Measurements from ENCODE around the gene UBE2L3.
"Not testable (repeated sequence)": the region's sequence is repeated elsewhere in the genome, so short reads cannot be mapped to it uniquely, and the experiment has no call there.

Gene UBE2L3

DNA sequence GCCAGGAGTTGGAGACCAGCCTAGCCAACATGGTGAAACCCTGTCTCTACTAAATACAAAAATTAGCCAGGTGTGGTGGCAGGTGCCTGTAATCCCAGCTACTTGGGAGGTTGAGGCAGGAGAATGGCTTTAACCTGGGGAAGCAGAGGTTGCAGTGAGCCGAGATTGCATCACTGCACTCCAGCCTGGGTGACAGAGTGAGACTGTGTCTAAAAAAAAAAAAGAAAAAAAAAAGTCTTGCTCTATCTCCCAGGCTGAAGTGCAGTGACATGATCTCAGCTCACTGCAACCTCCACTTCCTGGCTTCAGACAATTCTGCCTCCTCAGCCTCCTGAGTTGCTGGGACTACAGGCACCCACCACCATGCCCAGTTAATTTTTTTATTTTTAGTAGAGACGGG lies 69.9 kb downstream of the UBE2L3 start:
- POLR2A ChIA-PET; H3K4me1 ChIP-seq (ENCODE audit: control insufficient read depth, insufficient read depth, low read length): not testable (repeated sequence)

DNA sequence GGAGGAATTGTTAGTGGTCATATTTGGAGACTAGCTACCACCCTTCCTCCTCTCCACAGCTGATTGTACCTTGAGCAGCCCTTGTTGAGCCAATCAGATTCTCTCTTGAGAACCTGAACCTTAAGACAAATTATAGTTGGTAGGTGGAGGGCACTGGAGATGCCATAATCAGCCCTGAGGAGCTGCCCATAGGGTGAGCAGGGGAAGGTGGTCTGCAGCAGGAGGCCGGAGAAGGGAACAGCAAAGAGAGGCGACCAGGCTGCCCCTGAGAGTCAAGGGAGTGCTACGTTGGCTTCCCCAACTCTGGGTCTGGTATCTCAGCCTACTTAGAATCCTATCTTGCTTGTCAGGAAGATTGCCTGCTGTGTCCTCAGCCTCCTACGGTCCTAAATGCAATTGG lies 71.8 kb downstream of the UBE2L3 start:
- TF ChIP-seq GLI2 (tag by site-specific recombination; IDR thresholded peaks at IDR 0.05; ENCODE audit: borderline replicate concordance, low read depth), result no peak
- TF ChIP-seq ZNF311 (tag by site-specific recombination; IDR thresholded peaks at IDR 0.05; ENCODE audit: borderline replicate concordance), result no peak
- no peak for TF ChIP-seq TRIM28 (IDR thresholded peaks at IDR 0.05; ENCODE audit: borderline replicate concordance, low read length)
- no peak for TF ChIP-seq ZNF501 (tag by site-specific recombination; IDR thresholded peaks at IDR 0.05)
- TF ChIP-seq GLIS1 (tag by site-specific recombination; IDR thresholded peaks at IDR 0.05), result no peak
- TF ChIP-seq ZNF571 (tag by site-specific recombination; IDR thresholded peaks at IDR 0.05), result no peak
- TF ChIP-seq ZNF76 (tag by site-specific recombination; IDR thresholded peaks at IDR 0.05; ENCODE audit: borderline replicate concordance, low read depth), result no peak
- no peak for TF ChIP-seq ZNF366 (tag by site-specific recombination; conservative IDR thresholded peaks at IDR 0.05)
- no peak for TF ChIP-seq ZNF585B (tag by site-specific recombination; IDR thresholded peaks at IDR 0.05)
- TF ChIP-seq, protein P1, sequence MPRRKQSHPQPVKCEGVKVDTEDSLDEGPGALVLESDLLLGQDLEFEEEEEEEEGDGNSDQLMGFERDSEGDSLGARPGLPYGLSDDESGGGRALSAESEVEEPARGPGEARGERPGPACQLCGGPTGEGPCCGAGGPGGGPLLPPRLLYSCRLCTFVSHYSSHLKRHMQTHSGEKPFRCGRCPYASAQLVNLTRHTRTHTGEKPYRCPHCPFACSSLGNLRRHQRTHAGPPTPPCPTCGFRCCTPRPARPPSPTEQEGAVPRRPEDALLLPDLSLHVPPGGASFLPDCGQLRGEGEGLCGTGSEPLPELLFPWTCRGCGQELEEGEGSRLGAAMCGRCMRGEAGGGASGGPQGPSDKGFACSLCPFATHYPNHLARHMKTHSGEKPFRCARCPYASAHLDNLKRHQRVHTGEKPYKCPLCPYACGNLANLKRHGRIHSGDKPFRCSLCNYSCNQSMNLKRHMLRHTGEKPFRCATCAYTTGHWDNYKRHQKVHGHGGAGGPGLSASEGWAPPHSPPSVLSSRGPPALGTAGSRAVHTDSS (tag by site-specific recombination; IDR thresholded peaks at IDR 0.05), result no peak
- TF ChIP-seq ZNF707 (tag by site-specific recombination; IDR thresholded peaks at IDR 0.05), result no peak
- TF ChIP-seq SP2 (tag by site-specific recombination; IDR thresholded peaks at IDR 0.05), result no peak
- no peaks in the 10 kb centered on the region for H3K4me1 ChIP-seq (ENCODE audit: control insufficient read depth, insufficient read depth, low read length)
- CTCF ChIA-PET, result interaction anchor here (0.5 to 2.1 kb wide), 2 partner anchors 10 to 30 kb away, joined by 4 to 9 read pairs; partner anchors contain the start of gene YDJC
- peaks cover 0 to 8% of the 10 kb centered on the region in 2 experiments; a peak in 1 of 3 replicates for H3K36me3 ChIP-seq (ENCODE audit: control insufficient read depth in 2 of 2, insufficient read depth in 1 of 2, low read length in 2 of 2)
- H3K4me3 ChIP-seq (ENCODE audit: low read depth, low read length), result no peak overlapping the region
- no peak overlapping the region for H3K27ac ChIP-seq (ENCODE audit: extremely low read depth, low read depth, low read length)
- POLR2A ChIA-PET, result no interaction called here
- no peaks in the 10 kb centered on the region for H3K9me3 ChIP-seq (ENCODE audit: control insufficient read depth, insufficient read depth, low read depth, low read length)

More for the DNA sequence above, 69.9 kb downstream of the UBE2L3 start:
- H3K27ac ChIP-seq (ENCODE audit: extremely low read depth, low read depth, low read length); H3K36me3 ChIP-seq (ENCODE audit: control insufficient read depth in 2 of 2, insufficient read depth in 1 of 2, low read length in 2 of 2); H3K4me3 ChIP-seq (ENCODE audit: low read depth, low read length); H3K9me3 ChIP-seq (ENCODE audit: control insufficient read depth, insufficient read depth, low read depth, low read length): not testable (repeated sequence)
- 0 out of 2 replicates have a peak, but pooled peaks have one; percentile 29 for TF ChIP-seq ZBTB17 (tag by site-specific recombination; IDR thresholded peaks at IDR 0.05)
- TF ChIP-seq, protein P2, sequence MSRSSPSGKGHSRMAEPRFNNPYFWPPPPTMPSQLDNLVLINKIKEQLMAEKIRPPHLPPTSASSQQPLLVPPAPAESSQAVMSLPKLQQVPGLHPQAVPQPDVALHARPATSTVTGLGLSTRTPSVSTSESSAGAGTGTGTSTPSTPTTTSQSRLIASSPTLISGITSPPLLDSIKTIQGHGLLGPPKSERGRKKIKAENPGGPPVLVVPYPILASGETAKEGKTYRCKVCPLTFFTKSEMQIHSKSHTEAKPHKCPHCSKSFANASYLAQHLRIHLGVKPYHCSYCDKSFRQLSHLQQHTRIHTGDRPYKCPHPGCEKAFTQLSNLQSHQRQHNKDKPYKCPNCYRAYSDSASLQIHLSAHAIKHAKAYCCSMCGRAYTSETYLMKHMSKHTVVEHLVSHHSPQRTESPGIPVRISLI (tag by site-specific recombination; IDR thresholded peaks at IDR 0.05), result peak; percentile 86
- CTCF ChIA-PET, result interaction anchor here (2.0 to 2.8 kb wide), 2 partner anchors 9 to 13 kb away, joined by 6 to 13 read pairs; no protein-coding TSS in a partner anchor

DNA sequence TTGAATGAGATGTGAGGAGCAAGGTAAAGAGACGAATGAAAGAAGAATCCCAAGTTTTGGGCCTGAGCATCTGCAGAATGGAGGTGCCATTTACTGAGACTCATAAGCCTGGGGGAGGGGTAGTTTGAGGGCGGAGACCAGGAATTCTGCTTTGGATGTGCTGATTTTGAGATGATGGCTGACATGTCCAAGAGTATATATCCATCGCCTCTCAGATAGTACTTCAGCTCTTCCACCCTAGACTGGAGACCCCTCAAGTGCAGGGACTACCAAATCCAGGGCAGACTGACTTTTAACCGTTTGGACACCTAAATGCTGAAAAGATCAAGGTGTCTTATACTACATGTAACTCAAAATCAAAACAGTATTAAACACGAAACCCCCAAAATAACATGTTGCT lies 73.3 kb downstream of the UBE2L3 start:
- Histone ChIP-seq H3K36me3 (ENCODE audit: control insufficient read depth in 2 of 2, insufficient read depth in 1 of 2, low read length in 2 of 2) (peaks cover 0 to 16% of the 10 kb centered on the region in 2 experiments; a peak in 2 of 3 replicates), H3K9me3 (ENCODE audit: control insufficient read depth, insufficient read depth, low read depth, low read length) (no peaks in the 10 kb centered on the region), H3K4me3 (ENCODE audit: low read depth, low read length) (no peak overlapping the region), H3K4me1 (ENCODE audit: control insufficient read depth, insufficient read depth, low read length) (no peaks in the 10 kb centered on the region), H3K27ac (ENCODE audit: extremely low read depth, low read depth, low read length) (no peak overlapping the region)
- ChIA-PET POLR2A (interaction anchor here (1.2 to 3.0 kb wide), 5 partner anchors 9 to 28 kb away, joined by 4 to 50 read pairs (median 7); partner anchors contain the start of genes CCDC116, PPIL2 and YDJC), CTCF (interaction anchor here (1.3 to 3.3 kb wide), 5 partner anchors 10 to 31 kb away, joined by 3 to 109 read pairs (median 7); partner anchors contain the start of genes CCDC116 and YDJC)
- TF ChIP-seq KLF8 (tag by site-specific recombination; IDR thresholded peaks at IDR 0.05) (no peak), ZSCAN30 (tag by site-specific recombination; IDR thresholded peaks at IDR 0.05) (no peak), ZNF274 (IDR thresholded peaks at IDR 0.05; ENCODE audit: low read length) (no peak), ZNF274 (tag by site-specific recombination; IDR thresholded peaks at IDR 0.05; ENCODE audit: borderline replicate concordance) (no peak), ZNF114 (tag by site-specific recombination; IDR thresholded peaks at IDR 0.05) (no peak), WT1 (tag by site-specific recombination; IDR thresholded peaks at IDR 0.05) (no peak), ZNF670 (tag by site-specific recombination; IDR thresholded peaks at IDR 0.05; ENCODE audit: low read depth) (no peak), ZNF654 (tag by site-specific recombination; IDR thresholded peaks at IDR 0.05; ENCODE audit: low read depth) (no peak), TRIM28 (IDR thresholded peaks at IDR 0.05; ENCODE audit: borderline replicate concordance, low read length) (no peak)
- TF ChIP-seq, protein P3, sequence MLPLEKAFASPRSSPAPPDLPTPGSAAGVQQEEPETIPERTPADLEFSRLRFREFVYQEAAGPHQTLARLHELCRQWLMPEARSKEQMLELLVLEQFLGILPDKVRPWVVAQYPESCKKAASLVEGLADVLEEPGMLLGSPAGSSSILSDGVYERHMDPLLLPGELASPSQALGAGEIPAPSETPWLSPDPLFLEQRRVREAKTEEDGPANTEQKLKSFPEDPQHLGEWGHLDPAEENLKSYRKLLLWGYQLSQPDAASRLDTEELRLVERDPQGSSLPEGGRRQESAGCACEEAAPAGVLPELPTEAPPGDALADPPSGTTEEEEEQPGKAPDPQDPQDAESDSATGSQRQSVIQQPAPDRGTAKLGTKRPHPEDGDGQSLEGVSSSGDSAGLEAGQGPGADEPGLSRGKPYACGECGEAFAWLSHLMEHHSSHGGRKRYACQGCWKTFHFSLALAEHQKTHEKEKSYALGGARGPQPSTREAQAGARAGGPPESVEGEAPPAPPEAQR (tag by site-specific recombination; IDR thresholded peaks at IDR 0.05), result no peak
- TF ChIP-seq, protein P4, sequence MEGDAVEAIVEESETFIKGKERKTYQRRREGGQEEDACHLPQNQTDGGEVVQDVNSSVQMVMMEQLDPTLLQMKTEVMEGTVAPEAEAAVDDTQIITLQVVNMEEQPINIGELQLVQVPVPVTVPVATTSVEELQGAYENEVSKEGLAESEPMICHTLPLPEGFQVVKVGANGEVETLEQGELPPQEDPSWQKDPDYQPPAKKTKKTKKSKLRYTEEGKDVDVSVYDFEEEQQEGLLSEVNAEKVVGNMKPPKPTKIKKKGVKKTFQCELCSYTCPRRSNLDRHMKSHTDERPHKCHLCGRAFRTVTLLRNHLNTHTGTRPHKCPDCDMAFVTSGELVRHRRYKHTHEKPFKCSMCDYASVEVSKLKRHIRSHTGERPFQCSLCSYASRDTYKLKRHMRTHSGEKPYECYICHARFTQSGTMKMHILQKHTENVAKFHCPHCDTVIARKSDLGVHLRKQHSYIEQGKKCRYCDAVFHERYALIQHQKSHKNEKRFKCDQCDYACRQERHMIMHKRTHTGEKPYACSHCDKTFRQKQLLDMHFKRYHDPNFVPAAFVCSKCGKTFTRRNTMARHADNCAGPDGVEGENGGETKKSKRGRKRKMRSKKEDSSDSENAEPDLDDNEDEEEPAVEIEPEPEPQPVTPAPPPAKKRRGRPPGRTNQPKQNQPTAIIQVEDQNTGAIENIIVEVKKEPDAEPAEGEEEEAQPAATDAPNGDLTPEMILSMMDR (tag by site-specific recombination; IDR thresholded peaks at IDR 0.05), result no peak

Measured in HEK293 (cell line).